ENCODE measurements around the gene KRTAP1-1.
"Not testable (repeated sequence)": the region's sequence is repeated elsewhere in the genome, so short reads cannot be mapped to it uniquely, and the experiment has no call there.

The KRTAP1-1 gene

GRCh38 chr17:41055130-41055529 lies 13.9 kb upstream of the KRTAP1-1 start, which contains the start of gene KRTAP2-2:
Gene KRTAP2-2 (minus strand): TSS chr17:41055230. CDS start chr17:41055211, 19 bp downstream.
- DNase-seq (ENCODE audit: low read depth in 2 of 2): not testable (repeated sequence)

GRCh38 chr17:41054556-41054955 lies 13.3 kb upstream of the KRTAP1-1 start:
- DNase-seq (ENCODE audit: low read depth in 2 of 2): not testable (repeated sequence)

- no peak for DNase-seq (ENCODE audit: low read depth in 2 of 2)
These were observed 12.8 kb upstream of the KRTAP1-1 start for GRCh38 chr17:41054025-41054424.

GRCh38 chr17:41052566-41052965 lies 11.3 kb upstream of the KRTAP1-1 start:
- DNase-seq (ENCODE audit: low read depth in 2 of 2): no peak

- DNase-seq (ENCODE audit: low read depth in 2 of 2): no peak
These were observed 7.9 kb upstream of the KRTAP1-1 start for GRCh38 chr17:41049110-41049509.

- no peak for DNase-seq (ENCODE audit: low read depth in 2 of 2)
These were observed 7.2 kb upstream of the KRTAP1-1 start for GRCh38 chr17:41048441-41048840.

- DNase-seq (ENCODE audit: low read depth in 2 of 2): not testable (repeated sequence)
These were observed 5.7 kb upstream of the KRTAP1-1 start, which contains the start of gene KRTAP2-1 for GRCh38 chr17:41046735-41047465. Gene KRTAP2-1 (minus strand): TSS chr17:41047316. CDS start chr17:41047267, 49 bp downstream.

GRCh38 chr17:41042953-41043352 lies 1.7 kb upstream of the KRTAP1-1 start:
- DNase-seq (ENCODE audit: low read depth in 2 of 2): no peak

GRCh38 chr17:41037853-41038350 lies 3.3 kb downstream of the KRTAP1-1 start:
- no peak for DNase-seq (ENCODE audit: low read depth in 2 of 2)

GRCh38 chr17:41034346-41034935 lies 6.8 kb downstream of the KRTAP1-1 start, which contains the start of gene KRTAP1-3:
Gene KRTAP1-3 (minus strand): TSS chr17:41034874. CDS start chr17:41034821, 53 bp downstream.
- not testable (repeated sequence) for DNase-seq (ENCODE audit: low read depth in 2 of 2)

GRCh38 chr17:41029633-41030245 lies 11.5 kb downstream of the KRTAP1-1 start, which contains the start of gene KRTAP1-4:
Gene KRTAP1-4 (minus strand): TSS chr17:41030195. CDS start chr17:41030078, 117 bp downstream.
- DNase-seq (ENCODE audit: low read depth in 2 of 2): no peak

- DNase-seq (ENCODE audit: low read depth in 2 of 2): no peak
These were observed 14.4 kb downstream of the KRTAP1-1 start, which contains the start of gene KRTAP1-5 for GRCh38 chr17:41026715-41027471. Gene KRTAP1-5 (minus strand): TSS chr17:41027208. CDS start chr17:41027155, 53 bp downstream.

GRCh38 chr17:41024697-41025096 lies 16.6 kb downstream of the KRTAP1-1 start:
- DNase-seq (ENCODE audit: low read depth in 2 of 2): no peak

GRCh38 chr17:41020336-41020735 lies 20.9 kb downstream of the KRTAP1-1 start:
- DNase-seq (ENCODE audit: low read depth in 2 of 2): no peak

GRCh38 chr17:41019415-41019814 lies 21.8 kb downstream of the KRTAP1-1 start:
- no peak for DNase-seq (ENCODE audit: low read depth in 2 of 2)

- no peak for DNase-seq (ENCODE audit: low read depth in 2 of 2)
These were observed 22.7 kb downstream of the KRTAP1-1 start for GRCh38 chr17:41018541-41018940.

- no peak for DNase-seq (ENCODE audit: low read depth in 2 of 2)
These were observed 24.6 kb downstream of the KRTAP1-1 start for GRCh38 chr17:41016578-41017215.

- DNase-seq (ENCODE audit: low read depth in 2 of 2): no peak
These were observed 25.8 kb downstream of the KRTAP1-1 start for GRCh38 chr17:41015454-41015853.

GRCh38 chr17:41013606-41014005 lies 27.6 kb downstream of the KRTAP1-1 start:
- DNase-seq (ENCODE audit: low read depth in 2 of 2): no peak

GRCh38 chr17:41013181-41013580 lies 28.1 kb downstream of the KRTAP1-1 start:
- no peak for DNase-seq (ENCODE audit: low read depth in 2 of 2)

Measured in stimulated activated CD8-positive, alpha-beta memory T cell treated with anti-CD3 and anti-CD28 coated beads, Interleukin-2, amount 100 ng/mL, for 1 hour (primary cell).